HG03460 (cell line): Measurements from ENCODE around the gene NPHP4.
"Not testable (repeated sequence)": the region's sequence is repeated elsewhere in the genome, so short reads cannot be mapped to it uniquely, and the experiment has no call there.

ENCODE experiments used
- ATAC-seq: cut with Tn5 transposase; IDR thresholded peaks from one replicate; pipeline ENCODE4 v1.9.1; 2021; ENCODE audit not compliant: unreplicated experiment

NPHP4 gene

DNA sequence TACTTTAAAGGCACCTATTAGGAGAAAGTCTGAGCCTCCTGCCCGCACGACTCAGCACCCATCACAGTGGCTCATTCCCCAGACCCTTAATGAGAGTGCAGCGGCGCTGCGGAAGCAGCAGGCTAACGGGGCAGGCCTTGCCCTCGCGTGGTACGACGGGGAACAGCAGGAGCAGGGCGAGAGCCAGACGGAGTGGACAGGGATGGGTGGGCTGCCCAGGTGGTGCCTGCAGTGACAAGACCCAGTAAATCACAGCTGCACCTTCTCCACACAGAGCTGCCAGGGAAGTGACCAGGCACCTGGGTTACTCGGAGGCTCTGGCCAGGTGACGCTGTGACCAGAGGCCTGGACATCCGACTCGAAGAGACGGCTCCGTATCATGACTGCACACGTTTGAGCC, 131.9 kb downstream of the NPHP4 start:
- ATAC-seq, result no peak

DNA sequence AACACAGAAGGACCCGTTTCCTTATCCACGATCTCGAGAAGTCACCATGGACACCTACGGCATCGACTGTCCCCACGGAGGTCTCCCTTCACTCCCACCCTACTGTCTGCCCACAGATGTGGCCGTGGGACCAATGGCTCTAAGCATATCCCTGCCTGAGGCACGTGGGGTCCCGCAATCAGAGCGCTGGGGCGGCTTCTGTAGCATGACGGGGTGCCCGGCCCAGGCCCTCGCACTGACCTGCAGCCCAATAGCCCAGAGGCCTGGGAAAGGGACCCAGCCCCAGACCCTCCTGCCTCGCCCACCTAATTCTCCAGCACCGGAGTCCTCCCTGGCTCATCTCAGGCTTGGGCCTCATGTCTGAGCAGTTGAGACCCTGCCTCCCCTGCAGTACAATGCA, 132.5 kb downstream of the NPHP4 start:
- ATAC-seq, result no peak

DNA sequence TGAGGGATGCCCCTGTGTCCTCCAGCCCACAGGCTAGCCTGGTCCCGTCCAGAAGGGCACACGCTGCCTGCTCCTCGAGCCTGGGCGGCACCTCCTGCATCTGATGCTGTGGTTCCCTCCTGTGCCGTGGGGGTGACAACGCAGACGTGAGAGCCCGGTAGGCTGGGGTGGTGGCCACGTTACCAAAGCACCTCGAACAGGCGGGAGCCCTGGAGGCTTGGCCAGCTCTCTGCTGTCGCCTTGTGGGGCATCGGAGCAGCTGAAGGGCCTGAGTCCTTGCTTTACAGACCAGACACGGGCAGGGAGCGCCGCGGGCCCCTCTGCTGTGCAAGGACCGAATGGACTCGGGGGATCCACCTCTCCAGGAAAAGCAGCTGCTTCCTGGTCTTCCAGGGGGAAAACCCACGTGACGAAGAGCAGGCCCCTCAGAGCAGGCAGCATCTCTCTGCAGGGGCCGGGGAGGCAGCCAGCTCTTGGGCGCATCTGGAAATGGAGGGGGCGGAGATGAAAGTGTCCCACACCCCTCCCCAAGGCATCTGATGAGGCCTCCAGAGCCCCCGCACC, 133.3 kb downstream of the NPHP4 start:
- no peak for ATAC-seq

DNA sequence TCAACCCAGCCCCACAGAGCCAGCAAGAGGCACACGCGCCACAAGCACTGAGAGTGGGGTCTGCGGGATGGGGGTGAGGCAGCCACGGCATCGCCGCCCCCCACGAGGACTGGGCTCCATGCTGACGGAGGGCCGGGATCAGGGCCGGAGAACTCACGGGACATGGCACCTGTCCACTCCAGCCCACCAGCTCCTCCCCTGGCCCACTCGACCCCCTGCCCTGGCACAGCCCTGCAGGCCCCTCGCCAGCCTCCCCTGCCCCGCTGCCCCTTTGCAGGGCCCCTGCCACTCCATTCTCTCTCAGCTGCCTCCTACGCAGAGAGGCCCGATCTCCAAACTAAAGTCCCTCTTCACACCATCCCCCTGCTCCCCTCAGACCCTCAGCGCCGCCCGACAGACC, 134.0 kb downstream of the NPHP4 start:
- no peak for ATAC-seq

DNA sequence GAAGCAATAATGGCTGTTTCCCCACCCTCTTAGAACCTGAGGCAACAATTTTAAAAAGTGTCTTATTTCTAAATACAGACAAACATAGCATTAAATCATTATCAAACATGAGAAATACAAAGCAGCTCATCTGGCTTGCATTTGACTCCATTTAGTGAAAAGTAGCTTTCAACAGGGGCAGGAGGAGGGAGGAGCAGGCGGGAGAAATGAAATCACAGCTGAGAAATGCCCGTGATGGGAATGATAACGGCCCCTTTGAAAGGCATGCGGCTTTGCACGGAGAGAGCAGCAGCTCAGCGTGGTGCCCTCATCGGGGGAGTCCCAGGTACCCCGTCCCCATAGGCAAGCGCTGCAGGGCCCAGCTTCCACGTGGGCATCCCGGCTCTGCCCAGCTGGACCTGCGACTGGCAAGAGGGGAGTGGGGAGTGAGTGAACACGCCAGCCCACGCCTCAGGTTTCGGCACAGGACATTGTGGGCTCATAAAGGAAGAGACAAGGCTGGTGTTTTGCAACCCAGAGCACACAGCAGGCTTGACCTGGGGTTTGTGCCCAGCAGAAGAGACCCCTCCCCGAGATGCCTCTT, 134.6 kb downstream of the NPHP4 start:
- ATAC-seq, result no peak

DNA sequence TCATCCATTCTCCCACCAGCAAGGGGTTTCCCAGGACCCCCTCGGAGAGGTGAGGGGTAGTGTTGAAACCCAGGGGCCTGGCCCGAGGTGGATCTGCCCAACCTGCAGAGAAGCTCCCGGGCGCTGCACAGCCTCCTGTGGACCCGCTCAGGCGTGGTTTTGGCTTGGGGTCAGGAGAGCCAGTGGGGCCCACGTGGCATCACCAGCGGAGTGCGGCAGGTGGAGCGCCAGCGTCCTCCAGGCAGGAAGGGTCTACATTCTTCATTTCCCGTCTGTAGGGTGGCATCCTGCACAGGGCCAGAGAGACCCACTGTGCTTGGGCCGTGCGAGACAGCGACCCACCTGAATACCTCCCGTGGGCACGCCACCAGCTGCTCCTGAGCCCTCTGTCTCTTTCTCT, 135.2 kb downstream of the NPHP4 start:
- no peak for ATAC-seq

DNA sequence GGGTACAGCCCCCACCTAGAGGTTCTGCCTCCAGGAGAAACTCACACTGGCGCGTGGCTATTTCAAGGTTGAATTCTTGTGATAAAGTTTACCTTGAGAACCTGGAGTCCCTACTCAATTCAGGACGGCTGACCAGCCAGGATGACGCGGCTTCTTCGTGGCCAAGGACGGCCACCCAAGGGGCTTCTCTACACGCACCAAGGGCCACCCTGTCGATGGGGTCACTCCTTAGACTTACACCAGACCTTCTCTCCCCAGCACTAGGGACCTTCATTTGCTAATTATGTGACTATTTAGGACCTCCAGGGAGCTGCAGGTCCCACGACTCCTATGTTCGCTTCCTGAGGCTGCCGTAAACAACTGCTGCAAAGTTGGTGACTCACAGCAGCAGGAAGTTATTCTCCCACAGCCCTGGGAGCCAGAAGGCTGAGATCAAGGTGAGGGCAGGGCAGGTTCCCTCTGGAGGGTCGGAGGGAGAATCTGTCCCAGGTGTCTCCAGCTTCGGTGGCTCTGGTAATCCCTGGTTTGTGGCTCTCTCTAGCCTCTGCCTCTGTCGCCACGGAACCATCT, 135.9 kb downstream of the NPHP4 start:
- ATAC-seq, result no peak

DNA sequence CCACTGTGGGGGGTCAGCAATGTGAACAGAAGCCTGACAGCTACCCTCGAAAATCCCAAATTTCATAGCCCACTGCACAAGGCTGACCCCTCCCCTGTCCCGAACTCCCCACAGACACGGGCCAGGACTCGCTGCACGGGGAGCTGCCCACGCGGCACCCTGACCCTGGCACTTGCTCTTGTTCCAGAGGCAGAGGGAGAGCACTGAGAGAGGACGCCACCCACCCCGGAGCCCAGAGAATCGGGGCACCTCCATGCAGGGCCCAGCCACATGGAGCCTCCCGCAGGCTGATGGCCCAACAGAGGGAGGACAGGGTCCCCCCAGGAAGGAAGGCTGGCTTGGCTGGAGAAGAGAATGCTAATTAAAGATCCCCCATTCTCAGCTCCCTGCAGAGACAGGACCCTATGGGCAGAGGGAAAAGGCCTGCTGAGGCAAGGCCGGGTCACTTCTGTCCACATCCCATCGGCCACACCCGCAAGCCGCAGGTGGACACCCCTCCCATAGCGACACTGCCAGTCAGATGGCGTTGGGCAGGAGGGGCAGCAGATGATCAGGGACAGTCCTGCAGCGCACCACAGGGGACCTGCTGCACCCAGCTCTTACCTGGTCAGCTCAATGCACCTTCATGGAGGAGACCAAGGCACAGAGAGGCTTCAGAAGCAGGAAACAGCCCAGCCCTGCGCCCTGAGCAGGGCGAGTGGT, 136.9 kb downstream of the NPHP4 start:
- ATAC-seq, result no peak

DNA sequence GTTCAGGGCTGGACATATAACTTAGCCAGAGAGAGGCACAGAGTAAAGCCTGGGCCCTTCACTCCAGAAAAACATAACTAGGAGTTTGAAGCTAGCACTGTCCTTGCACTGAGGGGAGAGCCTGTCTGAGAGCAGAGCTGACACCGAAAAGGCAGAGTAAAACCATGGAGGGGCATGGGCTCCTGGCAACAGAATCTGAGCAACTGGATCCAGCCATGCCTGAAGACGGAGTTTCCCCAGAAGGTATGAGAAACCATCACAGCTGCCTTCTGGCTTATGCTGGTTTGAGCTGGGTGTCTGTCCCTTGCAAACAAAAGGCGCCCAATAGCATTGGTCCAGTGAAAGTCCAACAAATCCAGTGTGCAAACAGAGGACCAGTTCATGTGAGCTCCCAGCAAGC, 137.5 kb downstream of the NPHP4 start:
- no peak for ATAC-seq

DNA sequence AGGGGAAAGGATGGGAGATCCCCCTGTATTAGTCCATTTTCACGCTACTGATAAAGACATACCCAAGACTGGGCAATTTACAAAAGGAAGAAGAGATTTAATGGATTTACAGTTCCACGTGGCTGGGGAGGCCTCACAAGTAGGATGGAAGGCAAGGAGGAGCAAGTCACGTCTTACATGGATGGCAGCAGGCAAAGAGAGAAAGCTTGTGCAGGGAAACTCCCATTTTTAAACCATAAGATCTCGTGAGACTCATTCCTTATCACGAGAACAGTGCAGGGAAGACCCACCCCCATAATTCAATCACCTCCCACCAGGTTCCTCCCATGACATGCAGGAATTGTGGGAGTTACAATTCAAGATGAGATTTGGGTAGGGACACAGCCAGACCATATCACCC, 138.4 kb downstream of the NPHP4 start:
- ATAC-seq, result not testable (repeated sequence)

DNA sequence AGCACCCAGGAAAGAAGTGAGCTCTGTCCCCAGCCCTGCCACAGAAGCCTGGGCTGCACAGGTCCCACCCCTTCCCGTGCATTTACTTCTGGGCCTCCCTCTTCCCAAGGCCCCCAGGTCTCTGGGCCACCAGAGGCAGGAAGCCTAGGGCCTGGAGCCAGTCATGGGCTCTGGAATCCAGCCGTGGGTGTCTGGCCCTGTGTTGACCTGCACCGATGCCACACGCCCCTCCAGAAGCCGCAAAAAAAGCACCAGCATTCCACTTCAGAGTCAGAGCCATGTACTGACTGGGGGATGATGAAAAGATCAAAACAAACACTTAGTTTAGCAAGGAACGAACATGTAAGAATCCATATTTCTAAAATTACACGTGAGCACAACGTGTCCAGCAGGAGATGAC, 141.7 kb downstream of the NPHP4 start:
- no peak for ATAC-seq

DNA sequence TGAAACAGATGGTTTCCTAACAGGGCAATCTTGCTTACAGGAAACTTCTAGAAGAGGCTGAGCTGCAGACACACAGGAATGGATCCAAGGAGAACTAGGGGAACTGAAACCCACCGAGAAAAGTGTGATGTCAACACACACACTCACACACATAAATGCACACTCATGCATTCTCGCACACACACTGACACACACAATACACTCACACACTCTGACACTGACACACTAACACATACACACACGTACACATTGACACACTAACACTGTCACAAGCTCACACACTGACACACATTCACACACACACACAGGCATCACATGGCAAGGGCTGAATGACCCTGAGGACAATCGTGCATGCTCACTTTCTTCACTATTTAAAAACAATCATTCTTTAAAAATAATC, 142.7 kb downstream of the NPHP4 start:
- ATAC-seq, result no peak

DNA sequence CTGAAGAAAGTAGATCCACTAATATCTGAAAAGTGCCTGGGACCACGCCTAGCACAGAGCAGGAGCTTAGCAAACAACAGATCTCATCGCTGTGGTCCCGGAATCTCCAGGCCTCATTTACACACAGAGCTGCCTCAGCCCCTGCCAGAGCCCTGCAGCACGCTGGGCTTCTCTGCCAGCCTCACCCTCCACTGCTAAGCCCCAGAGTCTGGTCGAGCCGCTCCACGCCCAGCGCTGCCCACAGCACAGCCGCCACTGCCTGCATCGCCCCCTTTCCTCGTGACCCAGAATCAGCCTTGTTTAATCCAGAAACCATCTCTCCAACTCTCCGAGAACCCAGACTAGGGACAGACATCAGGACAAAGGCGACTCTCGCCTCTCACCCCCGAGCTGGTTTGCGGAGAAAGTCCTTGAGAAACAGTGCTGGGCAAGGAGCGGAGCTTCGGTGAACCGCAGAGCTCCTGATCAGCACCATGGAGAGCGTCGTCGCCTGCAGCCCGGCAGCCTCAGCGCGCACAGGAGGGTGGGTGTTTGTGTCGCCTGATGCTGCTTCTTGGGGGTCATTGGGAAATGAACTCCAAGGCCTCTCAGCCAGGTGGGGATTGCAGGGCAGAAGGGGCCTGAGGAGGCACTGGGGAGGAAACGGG, 145.1 kb downstream of the NPHP4 start:
- ATAC-seq, result no peak

DNA sequence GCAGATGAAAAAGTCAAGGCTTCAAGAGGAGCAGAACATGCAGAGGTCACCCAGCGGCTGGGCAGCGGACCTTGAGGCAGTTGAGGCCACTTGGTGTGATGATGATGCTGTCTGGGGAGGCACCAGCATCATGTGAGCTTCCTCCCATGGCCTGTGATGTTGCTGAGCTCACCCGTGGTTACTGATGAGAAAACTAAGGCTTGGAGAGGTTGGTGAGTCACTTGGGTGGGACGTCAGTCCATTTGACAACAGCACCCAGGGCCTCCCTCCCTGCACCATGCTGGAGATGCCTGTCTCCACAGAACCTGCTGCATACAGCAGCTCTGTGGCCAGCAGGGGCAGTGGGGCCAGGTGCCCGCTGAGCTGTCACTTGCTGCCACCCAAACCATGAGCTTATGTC, 146.8 kb downstream of the NPHP4 start:
- ATAC-seq, result no peak

DNA sequence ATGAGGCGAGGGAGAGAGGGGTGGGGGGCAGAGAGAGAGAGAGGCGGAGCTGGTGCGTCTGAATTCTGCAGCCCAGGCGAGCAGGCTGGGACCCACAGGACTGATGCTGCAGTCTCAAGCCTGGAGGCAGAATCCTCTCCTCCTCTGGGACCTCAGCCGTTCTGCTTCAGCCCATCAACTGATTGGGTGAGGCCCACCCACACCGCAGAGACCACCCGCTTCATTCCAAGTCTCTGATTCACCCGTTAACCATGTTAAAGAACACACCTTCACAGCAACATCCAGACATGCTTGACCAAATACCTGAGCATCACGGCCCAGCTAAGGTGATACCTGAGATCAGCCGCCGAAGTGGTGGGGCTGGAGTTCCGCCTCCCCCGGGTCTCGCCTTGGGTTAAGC, 147.8 kb downstream of the NPHP4 start:
- ATAC-seq, result no peak

DNA sequence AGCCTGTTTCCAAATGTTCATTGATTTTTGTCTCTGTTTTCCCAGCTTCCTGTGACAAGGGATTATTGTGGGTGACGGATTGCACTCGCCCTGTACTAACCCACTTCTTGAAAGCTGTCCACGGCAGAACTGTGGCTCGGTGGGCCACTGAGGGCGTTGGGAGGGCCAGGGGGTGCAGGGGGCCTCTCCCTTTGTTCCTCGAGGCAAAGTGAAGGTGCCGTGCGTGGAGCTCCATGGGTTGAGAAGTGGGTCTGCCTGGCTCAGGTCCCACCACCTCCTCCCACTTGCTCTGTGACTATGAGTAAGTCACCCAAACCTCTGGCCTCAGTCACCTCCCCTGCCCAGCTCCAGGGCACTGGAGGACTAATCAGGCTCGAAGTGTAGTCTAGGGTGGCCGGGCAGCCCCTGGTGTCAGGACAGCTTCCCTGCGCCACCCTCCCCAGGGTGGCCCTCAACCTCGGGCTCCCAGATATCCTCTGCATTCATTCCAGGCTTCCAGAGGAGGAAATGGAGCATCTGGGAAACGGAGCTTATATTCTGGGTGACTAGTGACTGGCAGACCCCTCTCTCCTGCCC, 148.6 kb downstream of the NPHP4 start:
- no peak for ATAC-seq

DNA sequence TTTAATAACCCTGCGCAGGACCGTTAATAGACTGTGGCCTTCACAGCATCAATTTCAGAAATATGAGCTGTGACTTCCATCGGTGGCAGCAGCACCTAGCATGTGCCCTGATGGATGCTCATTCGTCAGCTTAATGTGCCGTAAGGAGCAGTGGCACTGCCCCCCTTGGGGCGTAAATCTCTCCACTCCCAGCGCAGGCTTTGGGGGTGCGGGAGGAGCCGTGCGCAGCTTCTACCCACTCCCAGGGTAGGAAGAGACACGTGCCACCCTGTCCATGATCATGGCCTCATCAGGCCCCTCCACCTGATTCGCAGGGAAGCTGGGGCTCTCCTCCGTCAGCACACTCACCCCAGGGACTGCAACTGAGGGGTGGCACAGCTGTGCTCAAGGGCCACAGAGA, 149.5 kb downstream of the NPHP4 start:
- no peak for ATAC-seq

DNA sequence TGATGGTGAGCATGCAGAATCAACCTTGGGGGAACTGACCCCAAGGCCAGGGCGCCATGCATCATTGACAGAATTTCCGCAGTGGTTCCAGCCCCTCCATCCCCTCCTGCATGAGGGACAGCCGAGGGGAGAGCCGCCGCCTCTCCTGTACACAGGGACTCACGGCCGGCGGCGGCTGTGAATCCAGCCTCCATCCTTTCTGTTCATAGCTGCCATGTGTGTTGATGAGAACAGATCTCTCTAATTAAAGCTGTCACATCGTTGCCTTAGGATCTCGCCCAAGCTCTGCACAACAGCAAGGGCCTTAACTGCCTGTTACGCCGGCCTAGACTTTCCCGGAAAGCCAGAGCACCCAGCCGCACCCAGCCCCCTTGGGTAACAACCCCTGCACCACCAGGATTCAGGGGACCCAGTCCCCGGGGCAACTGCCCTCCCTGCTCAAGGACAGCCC, 151.6 kb downstream of the NPHP4 start:
- no peak for ATAC-seq

DNA sequence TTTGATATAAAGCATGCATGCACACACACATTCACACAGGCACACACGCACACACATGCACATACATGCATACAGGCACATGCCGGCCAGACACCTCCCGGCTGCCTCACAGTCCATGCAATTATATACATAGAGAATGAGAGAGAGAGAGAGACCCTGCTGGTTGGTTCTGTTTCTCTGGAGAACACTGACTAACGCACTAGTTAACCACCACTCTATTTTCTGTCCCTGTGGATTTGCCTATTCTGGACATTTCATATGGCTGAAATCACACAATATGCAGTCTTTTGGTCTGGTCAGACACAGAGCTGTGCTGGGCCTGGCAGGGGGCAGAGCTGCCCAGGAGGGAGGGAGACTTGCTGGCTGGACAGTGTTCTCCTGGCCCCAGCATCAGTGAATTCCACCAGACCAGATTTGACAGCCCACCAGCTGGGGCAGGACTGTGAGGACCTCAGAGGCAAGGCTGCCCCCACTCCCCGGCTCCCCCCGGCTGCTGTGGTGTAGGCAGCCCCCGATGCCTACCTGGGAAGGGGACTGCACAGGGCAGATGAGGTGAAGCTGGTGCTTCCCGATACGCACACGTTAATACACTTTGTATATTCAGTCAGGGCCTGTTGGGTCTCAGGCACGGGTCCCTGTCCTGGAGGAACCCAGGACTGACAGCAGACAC, 152.2 kb downstream of the NPHP4 start:
- ATAC-seq, result no peak

DNA sequence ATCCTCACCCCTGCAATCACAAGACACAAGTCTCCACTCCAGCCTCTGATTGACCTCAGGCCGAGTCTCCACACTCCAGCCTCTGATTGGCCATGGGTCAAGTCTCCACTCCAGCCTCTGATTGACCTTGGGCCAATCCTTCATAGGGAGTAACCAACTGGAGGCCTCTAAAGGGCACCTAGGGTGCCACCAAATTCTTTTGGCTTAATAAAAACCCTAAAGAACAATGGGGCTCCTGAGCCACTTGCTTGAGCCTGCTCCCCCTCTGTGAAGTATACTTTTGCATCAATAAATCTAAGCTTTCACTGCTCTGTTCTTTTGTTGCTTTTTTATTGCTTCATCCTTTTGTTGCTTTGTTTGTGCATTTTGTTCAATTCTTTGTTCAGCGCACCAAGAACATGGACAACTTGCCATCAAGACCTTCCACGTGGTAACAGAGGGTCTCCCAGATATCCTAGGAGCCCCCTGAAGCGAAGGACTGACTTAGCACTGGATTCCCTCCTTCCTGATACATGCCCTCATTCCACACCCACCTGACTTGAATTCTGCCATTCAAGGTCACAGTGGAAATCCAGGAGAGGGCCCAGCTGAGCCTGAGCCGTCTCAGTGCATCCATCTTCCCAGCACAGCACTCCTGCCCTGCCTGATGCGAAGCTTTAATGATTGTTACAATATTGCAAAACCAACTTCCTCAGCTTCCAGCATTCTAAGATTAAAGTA, 152.9 kb downstream of the NPHP4 start:
- no peak for ATAC-seq
